Measurements from ENCODE around the gene FLYWCH2.

DNA sequence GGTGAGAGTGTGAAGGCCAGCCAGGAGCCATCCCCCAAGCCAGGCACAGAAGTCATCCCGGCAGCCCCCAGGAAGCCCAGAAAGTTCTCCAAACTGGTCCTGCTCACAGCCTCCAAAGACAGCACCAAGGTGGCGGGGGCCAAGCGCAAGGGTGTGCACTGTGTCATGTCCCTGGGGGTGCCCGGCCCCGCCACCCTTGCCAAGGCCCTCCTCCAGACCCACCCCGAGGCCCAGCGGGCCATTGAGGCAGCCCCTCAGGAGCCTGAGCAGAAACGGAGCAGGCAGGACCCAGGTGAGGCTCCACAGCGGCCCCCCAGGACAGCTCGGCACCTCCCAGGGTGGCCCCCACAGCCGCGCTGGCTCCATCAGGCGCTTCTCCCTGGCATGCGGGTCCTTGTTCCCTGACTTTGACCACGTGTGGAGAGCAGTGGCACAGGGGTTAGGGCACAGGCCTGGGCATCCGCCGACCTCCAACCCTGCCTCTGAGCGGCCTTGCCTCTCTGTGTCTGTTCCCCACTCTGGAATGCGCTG lies 13.5 kb downstream of the FLYWCH2 start:
- TF ChIP-seq, protein P1, sequence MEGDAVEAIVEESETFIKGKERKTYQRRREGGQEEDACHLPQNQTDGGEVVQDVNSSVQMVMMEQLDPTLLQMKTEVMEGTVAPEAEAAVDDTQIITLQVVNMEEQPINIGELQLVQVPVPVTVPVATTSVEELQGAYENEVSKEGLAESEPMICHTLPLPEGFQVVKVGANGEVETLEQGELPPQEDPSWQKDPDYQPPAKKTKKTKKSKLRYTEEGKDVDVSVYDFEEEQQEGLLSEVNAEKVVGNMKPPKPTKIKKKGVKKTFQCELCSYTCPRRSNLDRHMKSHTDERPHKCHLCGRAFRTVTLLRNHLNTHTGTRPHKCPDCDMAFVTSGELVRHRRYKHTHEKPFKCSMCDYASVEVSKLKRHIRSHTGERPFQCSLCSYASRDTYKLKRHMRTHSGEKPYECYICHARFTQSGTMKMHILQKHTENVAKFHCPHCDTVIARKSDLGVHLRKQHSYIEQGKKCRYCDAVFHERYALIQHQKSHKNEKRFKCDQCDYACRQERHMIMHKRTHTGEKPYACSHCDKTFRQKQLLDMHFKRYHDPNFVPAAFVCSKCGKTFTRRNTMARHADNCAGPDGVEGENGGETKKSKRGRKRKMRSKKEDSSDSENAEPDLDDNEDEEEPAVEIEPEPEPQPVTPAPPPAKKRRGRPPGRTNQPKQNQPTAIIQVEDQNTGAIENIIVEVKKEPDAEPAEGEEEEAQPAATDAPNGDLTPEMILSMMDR (tag by site-specific recombination; IDR thresholded peaks at IDR 0.05), result no peak
- TF ChIP-seq MZF1 (tag by site-specific recombination; IDR thresholded peaks at IDR 0.05; ENCODE audit: borderline replicate concordance) (no peak), MEIS1 (CRISPR knock-in tag; IDR thresholded peaks at IDR 0.05; ENCODE audit: borderline replicate concordance) (no peak), ZNF214 (tag by site-specific recombination; IDR thresholded peaks at IDR 0.05; ENCODE audit: borderline replicate concordance) (no peak), ZNF266 (tag by site-specific recombination; IDR thresholded peaks at IDR 0.05; ENCODE audit: low read depth) (no peak), PRDM1 (tag by site-specific recombination; IDR thresholded peaks at IDR 0.05) (no peak)
- TF ChIP-seq, protein P2, sequence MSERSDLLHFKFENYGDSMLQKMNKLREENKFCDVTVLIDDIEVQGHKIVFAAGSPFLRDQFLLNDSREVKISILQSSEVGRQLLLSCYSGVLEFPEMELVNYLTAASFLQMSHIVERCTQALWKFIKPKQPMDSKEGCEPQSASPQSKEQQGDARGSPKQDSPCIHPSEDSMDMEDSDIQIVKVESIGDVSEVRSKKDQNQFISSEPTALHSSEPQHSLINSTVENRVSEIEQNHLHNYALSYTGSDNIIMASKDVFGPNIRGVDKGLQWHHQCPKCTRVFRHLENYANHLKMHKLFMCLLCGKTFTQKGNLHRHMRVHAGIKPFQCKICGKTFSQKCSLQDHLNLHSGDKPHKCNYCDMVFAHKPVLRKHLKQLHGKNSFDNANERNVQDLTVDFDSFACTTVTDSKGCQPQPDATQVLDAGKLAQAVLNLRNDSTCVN (tag by site-specific recombination; optimal IDR thresholded peaks at IDR 0.05), result no peak

Data from HEK293 (cell line).